ENCODE measurements around the gene SPANXN5. TPM values are rescaled to one million over a fixed set of nuclear protein-coding genes. Genes with fewer than 3 reads are reported as not detected.
"Not testable (repeated sequence)": the region's sequence is repeated elsewhere in the genome, so short reads cannot be mapped to it uniquely, and the experiment has no call there.

SPANXN5 gene
- total RNA-seq = not detected

- H3K27me3 Mint-ChIP-seq (ENCODE audit: low read depth) = peaks cover 42% of the 10 kb centered on the region
- H3K4me3 Mint-ChIP-seq; H3K27ac Mint-ChIP-seq; H3K9me3 Mint-ChIP-seq; H3K36me3 Mint-ChIP-seq (ENCODE audit: insufficient read depth in 2 of 2); DNase-seq; H3K4me1 Mint-ChIP-seq (ENCODE audit: low read depth); ATAC-seq (replicated peaks in 1 of 2): not testable (repeated sequence)
Observed at GRCh38 chrX:52797327-52797726, at the start of gene SPANXN5. Gene SPANXN5 (minus strand): TSS chrX:52797427. CDS start chrX:52797348, 79 bp downstream.

GRCh38 chrX:52843619-52844018 is 46.4 kb upstream of the SPANXN5 start:
- not testable (repeated sequence) for H3K9me3 Mint-ChIP-seq, H3K27ac Mint-ChIP-seq
- peaks cover 62% of the 10 kb centered on the region for H3K27me3 Mint-ChIP-seq (ENCODE audit: low read depth)

GRCh38 chrX:52839137-52839536 is 41.9 kb upstream of the SPANXN5 start:
- no peak overlapping the region for H3K27ac Mint-ChIP-seq
- no peaks in the 10 kb centered on the region for H3K4me1 Mint-ChIP-seq (ENCODE audit: low read depth)
- no peaks in the 10 kb centered on the region for H3K36me3 Mint-ChIP-seq (ENCODE audit: insufficient read depth in 2 of 2)
- DNase-seq (no peak), ATAC-seq (replicated peaks in 1 of 2) (no peak)
- H3K4me3 Mint-ChIP-seq = no peak overlapping the region
- H3K27me3 Mint-ChIP-seq (ENCODE audit: low read depth) = peaks cover 25% of the 10 kb centered on the region
- no peaks in the 10 kb centered on the region for H3K9me3 Mint-ChIP-seq

More at GRCh38 chrX:52843619-52844018, 46.4 kb upstream of the SPANXN5 start:
- not testable (repeated sequence) for H3K4me1 Mint-ChIP-seq (ENCODE audit: low read depth); ATAC-seq (replicated peaks in 1 of 2); DNase-seq; H3K4me3 Mint-ChIP-seq; H3K36me3 Mint-ChIP-seq (ENCODE audit: insufficient read depth in 2 of 2)

- no peak overlapping the region for H3K4me3 Mint-ChIP-seq
Observed at GRCh38 chrX:52830551-52830950, 33.3 kb upstream of the SPANXN5 start.

GRCh38 chrX:52824608-52825007 is 27.4 kb upstream of the SPANXN5 start:
- Mint-ChIP-seq H3K36me3 (ENCODE audit: insufficient read depth in 2 of 2) (no peaks in the 10 kb centered on the region), H3K4me1 (ENCODE audit: low read depth) (no peaks in the 10 kb centered on the region), H3K4me3 (no peak overlapping the region), H3K9me3 (no peaks in the 10 kb centered on the region), H3K27me3 (ENCODE audit: low read depth) (peaks cover 27% of the 10 kb centered on the region), H3K27ac (no peak overlapping the region)
- DNase-seq = no peak
- ATAC-seq (replicated peaks in 1 of 2) = no peak

More at GRCh38 chrX:52830551-52830950, 33.3 kb upstream of the SPANXN5 start:
- ATAC-seq (replicated peaks in 1 of 2) (no peak), DNase-seq (no peak)
- H3K27me3 Mint-ChIP-seq (ENCODE audit: low read depth) = peaks cover 28% of the 10 kb centered on the region
- no peaks in the 10 kb centered on the region for H3K36me3 Mint-ChIP-seq (ENCODE audit: insufficient read depth in 2 of 2)
- no peaks in the 10 kb centered on the region for H3K4me1 Mint-ChIP-seq (ENCODE audit: low read depth)
- no peak overlapping the region for H3K27ac Mint-ChIP-seq
- no peaks in the 10 kb centered on the region for H3K9me3 Mint-ChIP-seq

- Mint-ChIP-seq H3K4me1 (ENCODE audit: low read depth) (no peaks in the 10 kb centered on the region), H3K9me3 (no peaks in the 10 kb centered on the region), H3K36me3 (ENCODE audit: insufficient read depth in 2 of 2) (no peaks in the 10 kb centered on the region), H3K27ac (no peak overlapping the region), H3K27me3 (ENCODE audit: low read depth) (peaks cover 38% of the 10 kb centered on the region), H3K4me3 (no peak overlapping the region)
- no peak for ATAC-seq (replicated peaks in 1 of 2)
- no peak for DNase-seq
Observed at GRCh38 chrX:52821079-52821760, 24.0 kb upstream of the SPANXN5 start.

GRCh38 chrX:52819788-52820187 is 22.6 kb upstream of the SPANXN5 start:
- DNase-seq (no peak), ATAC-seq (replicated peaks in 1 of 2) (no peak)
- Mint-ChIP-seq H3K27ac (no peak overlapping the region), H3K27me3 (ENCODE audit: low read depth) (peaks cover 44% of the 10 kb centered on the region), H3K4me3 (no peak overlapping the region), H3K36me3 (ENCODE audit: insufficient read depth in 2 of 2) (no peaks in the 10 kb centered on the region), H3K4me1 (ENCODE audit: low read depth) (no peaks in the 10 kb centered on the region), H3K9me3 (no peaks in the 10 kb centered on the region)

- Mint-ChIP-seq H3K4me3 (no peak within 1 kb of the TSS), H3K27me3 (ENCODE audit: low read depth) (peaks cover 29% of the 10 kb centered on the region), H3K4me1 (ENCODE audit: low read depth) (no peaks in the 10 kb centered on the region), H3K9me3 (no peaks in the 10 kb centered on the region), H3K27ac (no peak within 1 kb of the TSS), H3K36me3 (ENCODE audit: insufficient read depth in 2 of 2) (no peaks in the 10 kb centered on the region)
- ATAC-seq (replicated peaks in 1 of 2) (no peak), DNase-seq (no peak)
Observed at GRCh38 chrX:52811065-52811625, 13.9 kb upstream of the SPANXN5 start, which contains the start of gene XAGE5. Gene XAGE5 (plus strand): TSS chrX:52811287. CDS start chrX:52812567, 1,280 bp downstream.

- not testable (repeated sequence) for H3K27ac Mint-ChIP-seq; H3K4me3 Mint-ChIP-seq; ATAC-seq (replicated peaks in 1 of 2); H3K4me1 Mint-ChIP-seq (ENCODE audit: low read depth); H3K36me3 Mint-ChIP-seq (ENCODE audit: insufficient read depth in 2 of 2); DNase-seq; H3K9me3 Mint-ChIP-seq
- peaks cover 36% of the 10 kb centered on the region for H3K27me3 Mint-ChIP-seq (ENCODE audit: low read depth)
Observed at GRCh38 chrX:52804876-52805275, 7.6 kb upstream of the SPANXN5 start.

- H3K27me3 Mint-ChIP-seq (ENCODE audit: low read depth); ATAC-seq (replicated peaks in 1 of 2); DNase-seq; H3K9me3 Mint-ChIP-seq; H3K36me3 Mint-ChIP-seq (ENCODE audit: insufficient read depth in 2 of 2); H3K4me1 Mint-ChIP-seq (ENCODE audit: low read depth); H3K27ac Mint-ChIP-seq; H3K4me3 Mint-ChIP-seq: not testable (repeated sequence)
Observed at GRCh38 chrX:52773504-52773903, 23.7 kb downstream of the SPANXN5 start.

- H3K36me3 Mint-ChIP-seq (ENCODE audit: insufficient read depth in 2 of 2); DNase-seq; H3K27ac Mint-ChIP-seq; ATAC-seq (replicated peaks in 1 of 2); H3K4me1 Mint-ChIP-seq (ENCODE audit: low read depth); H3K27me3 Mint-ChIP-seq (ENCODE audit: low read depth); H3K4me3 Mint-ChIP-seq; H3K9me3 Mint-ChIP-seq: not testable (repeated sequence)
Observed at GRCh38 chrX:52765983-52766382, 31.2 kb downstream of the SPANXN5 start.

- not testable (repeated sequence) for H3K9me3 Mint-ChIP-seq; ATAC-seq (replicated peaks in 1 of 2)
Observed at GRCh38 chrX:52750952-52751351, 46.3 kb downstream of the SPANXN5 start, which contains the start of gene SSX2B. Gene SSX2B (plus strand): TSS chrX:52751252. CDS start chrX:52752681, 1,429 bp downstream.

More at GRCh38 chrX:52750952-52751351, 46.3 kb downstream of the SPANXN5 start, which contains the start of gene SSX2B:
- not testable (repeated sequence) for H3K27ac Mint-ChIP-seq; H3K27me3 Mint-ChIP-seq (ENCODE audit: low read depth); H3K36me3 Mint-ChIP-seq (ENCODE audit: insufficient read depth in 2 of 2); DNase-seq; H3K4me1 Mint-ChIP-seq (ENCODE audit: low read depth); H3K4me3 Mint-ChIP-seq
